Stimulated activated CD8-positive, alpha-beta memory T cell treated with anti-CD3 and anti-CD28 coated beads, Interleukin-4, amount 100 ng/mL, for 4 hours (primary cell): ENCODE results near the gene EFNA5.
"Not testable (repeated sequence)": the region's sequence is repeated elsewhere in the genome, so short reads cannot be mapped to it uniquely, and the experiment has no call there.

ENCODE experiments used
- DNase-seq, 2 donors: peaks; one replicate each; pipeline ENCODE4 v3.0.0-alpha.2; 2020; ENCODE audit warnings: low read depth in 2 of 2, low spot score in 1 of 2

Gene EFNA5

DNA sequence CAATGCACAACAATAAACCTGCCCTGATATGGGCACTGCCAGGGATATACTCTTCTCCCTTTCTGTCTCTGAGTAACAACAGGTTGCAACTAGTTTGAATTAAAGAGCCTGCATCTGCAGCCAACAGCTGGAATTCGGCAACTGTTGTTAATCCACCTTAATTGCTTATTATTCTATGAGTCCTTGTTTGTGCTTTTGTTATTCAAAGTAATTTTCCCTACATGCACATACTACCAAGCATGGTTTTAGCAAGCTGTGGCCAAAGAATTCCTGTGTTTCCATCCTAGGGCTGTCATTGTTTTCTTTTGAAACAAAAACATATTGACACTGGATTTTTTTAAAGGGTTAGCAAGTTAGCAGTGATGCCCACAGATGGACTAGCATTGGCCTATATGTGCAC is 171.5 kb downstream of the EFNA5 start:
- no peak for DNase-seq

DNA sequence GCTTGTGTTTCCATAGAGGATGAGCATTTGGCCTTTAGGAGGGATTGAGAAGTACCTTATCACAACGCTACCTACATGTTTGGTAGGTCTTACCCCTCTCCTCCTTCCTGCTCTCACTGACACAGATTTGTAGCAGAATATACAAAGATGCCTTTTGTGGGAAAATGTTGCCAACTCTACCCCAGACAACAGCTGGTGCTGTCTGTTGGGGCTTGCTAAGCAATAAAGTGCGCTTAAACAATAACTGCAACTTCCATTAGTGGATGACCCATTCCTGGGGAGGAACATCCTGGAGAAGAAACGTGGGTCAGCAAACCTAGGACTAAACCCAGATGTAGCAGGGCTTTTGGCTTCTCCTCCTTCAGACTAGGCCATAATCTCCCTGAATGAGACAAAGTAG is 174.3 kb downstream of the EFNA5 start:
- DNase-seq = no peak

DNA sequence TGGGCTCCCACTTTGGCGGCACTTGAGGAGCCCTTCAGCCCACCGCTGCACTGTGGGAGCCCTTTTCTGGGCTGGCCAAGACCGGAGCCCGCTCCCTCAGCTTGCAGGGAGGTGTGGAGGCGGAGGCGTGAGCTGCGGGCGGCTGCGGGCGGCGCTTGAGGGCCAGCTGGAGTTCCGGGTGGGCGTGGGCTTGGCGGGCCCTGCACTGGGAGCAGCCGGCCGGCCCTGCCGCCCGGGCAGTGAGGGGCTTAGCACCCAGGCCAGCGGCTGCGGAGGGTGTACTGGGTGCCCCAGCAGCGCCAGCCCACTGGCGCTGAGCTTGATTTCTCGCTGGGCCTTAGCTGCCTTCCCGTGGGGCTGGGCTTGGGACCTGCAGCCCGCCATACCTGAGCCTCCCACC is 176.6 kb downstream of the EFNA5 start:
- not testable (repeated sequence) for DNase-seq

GRCh38 chr5:107487056-107487542 is 183.6 kb downstream of the EFNA5 start:
- no peak for DNase-seq

DNA sequence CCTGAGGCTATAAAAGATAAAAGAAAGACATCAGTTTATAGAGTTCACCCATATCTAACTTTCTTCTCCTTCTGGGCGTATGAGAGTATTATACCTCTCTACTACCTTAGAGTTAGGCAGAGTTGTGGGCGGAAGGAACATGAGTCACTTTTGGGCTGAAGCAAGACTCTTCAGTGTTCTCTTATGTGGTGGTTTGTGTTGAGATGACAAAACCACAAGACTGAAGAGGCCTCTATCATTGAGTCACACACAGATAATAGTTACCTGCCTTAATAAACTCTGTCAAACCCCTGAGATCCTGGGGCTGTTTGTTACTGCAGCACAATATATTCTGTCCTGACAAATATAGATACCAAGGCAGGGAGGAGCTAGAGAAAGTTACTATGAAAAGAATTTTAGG is 184.2 kb downstream of the EFNA5 start:
- no peak for DNase-seq

GRCh38 chr5:107485184-107485583 is 185.6 kb downstream of the EFNA5 start:
- no peak for DNase-seq

DNA sequence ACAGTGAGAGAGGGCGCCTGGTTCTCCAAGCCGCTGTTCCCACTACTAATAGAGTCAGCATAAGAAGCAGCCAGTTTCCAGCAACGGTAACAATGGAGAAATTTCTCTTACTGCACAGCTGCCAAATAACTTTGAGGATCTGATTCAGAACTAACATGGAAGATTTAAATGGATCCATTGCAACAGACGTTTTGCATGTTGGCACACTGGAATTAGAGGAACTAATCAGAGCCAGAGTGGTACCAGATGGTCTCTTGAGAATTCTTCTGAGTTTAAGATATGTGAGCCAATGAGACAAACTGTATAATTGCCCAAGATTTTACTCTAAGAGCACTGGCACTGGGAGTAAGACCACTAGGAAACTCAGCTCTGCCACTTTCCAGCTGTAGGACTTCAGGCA is 186.5 kb downstream of the EFNA5 start:
- DNase-seq = no peak

DNA sequence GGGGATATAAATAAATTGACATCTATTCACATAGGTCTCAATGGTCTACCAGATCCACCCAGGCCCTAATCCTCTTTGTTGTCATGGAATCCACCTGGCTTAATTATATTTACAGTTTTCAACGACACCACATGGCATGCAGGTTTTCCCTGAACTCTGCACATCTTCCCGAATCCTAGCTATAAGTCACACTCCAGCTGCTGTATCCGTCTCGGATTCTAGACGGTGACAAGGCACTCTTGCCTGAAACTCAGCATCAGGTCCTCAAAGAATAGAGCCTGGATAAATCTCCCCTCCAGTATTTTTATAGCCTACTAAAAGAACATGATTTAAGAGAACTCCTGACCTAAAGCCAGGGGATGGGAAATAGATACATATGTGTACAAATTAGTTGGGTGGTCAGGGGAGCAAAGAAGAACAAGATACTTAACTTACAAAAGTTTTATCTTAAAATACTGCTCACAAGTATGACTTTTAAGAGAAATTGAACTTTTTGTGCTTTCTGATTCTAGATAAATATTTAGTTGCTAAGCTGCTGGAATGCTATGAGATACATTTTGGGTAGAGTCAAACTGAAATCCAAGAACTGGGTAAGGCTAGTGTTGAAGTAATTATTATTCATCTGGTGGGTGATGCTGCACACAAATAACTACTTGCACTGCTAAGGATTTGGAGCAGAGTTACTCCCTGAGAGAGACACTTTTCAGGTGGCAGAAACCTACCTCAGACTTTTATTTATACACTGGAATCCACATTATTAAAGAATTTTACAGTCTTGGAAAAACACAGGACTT is 187.3 kb downstream of the EFNA5 start:
- no peak for DNase-seq

- no peak for DNase-seq
These were observed 192.6 kb downstream of the EFNA5 start for GRCh38 chr5:107478068-107478641.

GRCh38 chr5:107477492-107477891 is 193.2 kb downstream of the EFNA5 start:
- DNase-seq = no peak

- no peak for DNase-seq
These were observed 194.0 kb downstream of the EFNA5 start for GRCh38 chr5:107476783-107477182.

DNA sequence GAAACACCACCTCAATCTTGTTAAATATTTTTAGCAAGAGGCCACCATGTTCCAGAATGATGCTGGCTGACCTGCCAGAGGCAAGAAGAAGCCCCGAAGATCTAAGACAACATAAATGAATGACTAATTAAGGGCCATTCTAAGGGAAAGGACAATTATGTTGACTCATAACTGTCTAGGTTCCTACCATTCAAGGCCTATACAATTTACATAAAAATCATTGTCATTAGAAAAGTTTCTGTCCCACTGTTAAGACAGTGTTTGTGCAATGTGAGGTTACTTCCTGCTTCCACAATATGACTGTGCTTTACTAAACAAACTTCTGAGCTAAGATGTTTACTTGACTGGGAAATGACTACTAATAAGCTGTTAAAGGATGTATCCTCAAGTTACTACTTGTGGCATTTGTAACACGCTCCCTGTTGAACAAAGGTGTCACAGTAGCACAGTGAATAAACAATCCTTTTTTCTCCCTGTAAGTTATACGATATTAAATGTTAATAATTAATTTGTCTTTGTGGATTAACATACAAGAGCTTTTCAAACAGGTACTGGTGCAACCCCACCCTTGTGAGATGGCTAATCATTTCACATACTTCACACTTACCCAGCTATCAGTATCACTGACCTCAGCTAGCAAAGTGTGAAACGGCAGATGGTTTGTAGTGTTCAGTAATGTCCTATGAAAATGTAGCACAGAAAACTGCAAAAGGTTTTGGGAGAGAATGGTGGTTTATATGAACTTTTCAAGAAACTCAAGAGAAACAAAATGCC is 195.8 kb downstream of the EFNA5 start:
- no peak for DNase-seq

DNA sequence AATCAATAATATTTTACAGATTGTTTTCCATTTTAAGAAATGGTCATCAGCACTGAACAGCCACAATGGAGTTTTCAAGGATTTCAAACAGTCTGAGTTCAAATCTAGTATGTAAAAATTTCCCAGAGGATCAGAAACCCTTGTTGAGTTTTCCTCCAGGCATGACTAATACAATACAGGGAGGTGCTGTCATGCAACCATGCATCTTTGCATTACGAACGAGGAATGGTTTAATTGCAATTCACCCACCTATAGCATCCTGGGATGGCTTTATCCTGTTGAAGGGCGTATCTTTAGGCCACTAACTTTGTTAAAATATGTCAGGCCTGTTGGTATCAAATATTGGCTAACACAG is 196.4 kb downstream of the EFNA5 start:
- DNase-seq = no peak

DNA sequence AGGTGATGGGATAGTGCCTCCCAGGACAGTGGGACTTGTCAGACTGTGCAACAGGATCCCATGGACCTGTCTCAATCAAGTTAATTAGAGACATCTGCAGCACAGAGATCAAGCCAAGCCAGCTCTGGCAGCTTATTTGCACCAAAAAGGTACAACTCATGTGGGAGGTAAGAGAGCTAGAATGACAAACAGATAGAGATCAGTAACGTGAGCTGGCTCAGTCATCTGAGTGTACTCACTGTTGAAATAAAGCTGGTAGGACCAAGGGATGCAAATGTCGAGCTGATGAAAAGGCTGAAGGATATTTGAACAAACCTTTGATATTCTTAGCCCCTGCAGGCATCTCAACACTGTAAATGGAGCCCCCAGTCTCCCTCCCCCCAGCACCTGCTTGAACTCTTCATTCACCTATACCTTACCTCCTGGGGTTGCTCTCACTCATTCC is 198.1 kb downstream of the EFNA5 start:
- no peak for DNase-seq

DNA sequence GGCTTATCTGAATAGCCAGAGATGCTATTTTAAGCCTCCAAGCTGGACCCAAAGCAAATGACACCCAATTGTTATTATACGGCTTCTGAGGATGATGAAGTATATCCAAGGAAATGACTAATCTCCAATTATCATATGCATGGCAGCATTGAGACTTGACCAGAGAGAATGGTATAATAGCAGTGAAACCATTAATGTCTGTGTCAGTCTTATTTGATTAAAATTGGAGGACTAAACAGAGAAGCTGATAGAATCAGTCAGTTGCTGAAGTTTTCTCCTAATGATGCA is 200.5 kb downstream of the EFNA5 start:
- no peak for DNase-seq

GRCh38 chr5:107469485-107470294 is 201.0 kb downstream of the EFNA5 start:
- DNase-seq = no peak

DNA sequence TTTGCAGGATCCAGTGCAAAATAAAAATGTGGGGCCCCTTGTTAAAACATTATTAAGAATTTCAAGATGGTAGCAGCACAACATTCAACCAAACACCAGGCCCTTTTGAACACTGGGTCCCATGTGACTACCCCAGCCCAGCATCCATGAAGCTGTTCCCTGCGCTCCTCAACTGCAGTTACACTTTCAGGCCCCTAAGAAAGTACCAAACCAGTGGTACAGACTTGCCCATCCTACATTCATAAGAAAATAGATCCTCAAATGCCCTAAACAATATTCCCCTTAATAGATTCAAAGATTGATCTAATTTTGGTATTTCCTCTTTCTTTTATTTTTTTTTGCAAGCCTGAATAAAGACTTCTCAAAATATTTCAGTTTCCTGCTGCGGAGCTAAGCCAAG is 201.7 kb downstream of the EFNA5 start:
- no peak for DNase-seq

DNA sequence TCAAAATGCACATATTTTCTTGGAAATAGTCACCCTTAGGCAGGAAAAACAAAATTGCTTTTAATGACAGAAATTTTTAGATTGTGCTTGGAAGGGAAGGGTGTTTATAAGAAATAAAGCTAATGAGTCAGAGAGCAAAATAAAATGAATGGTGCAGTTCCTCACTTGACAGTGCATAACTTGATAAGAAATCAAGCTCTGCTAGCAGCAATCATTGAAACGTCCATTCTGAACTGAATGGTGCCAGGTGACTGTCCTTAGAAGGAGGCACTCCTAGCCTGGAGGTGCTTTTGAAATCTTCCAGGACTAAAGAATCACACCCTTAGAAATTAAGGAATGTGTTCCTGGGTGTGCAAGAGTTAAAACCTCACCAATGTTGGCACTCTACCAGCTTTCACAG is 202.5 kb downstream of the EFNA5 start:
- no peak for DNase-seq

GRCh38 chr5:107467137-107467932 is 203.4 kb downstream of the EFNA5 start:
- DNase-seq = no peak

- no peak for DNase-seq
These were observed 204.4 kb downstream of the EFNA5 start for GRCh38 chr5:107466233-107466769.
